Measurements from ENCODE around the gene CCSER2. TPM values are rescaled to one million over a fixed set of nuclear protein-coding genes. Genes with fewer than 3 reads are reported as not detected.
A peak's percentile ranks its signal among the peaks of the same experiment; 100 is the strongest.
"Not testable (repeated sequence)": the region's sequence is repeated elsewhere in the genome, so short reads cannot be mapped to it uniquely, and the experiment has no call there.

The CCSER2 gene
- total and polyA plus RNA-seq, 8 donors, result 7.0 to 87.9 (median 27.1) TPM

- H3K9me3 ChIP-seq, result peaks cover 0 to 11% (median 3%) of the 10 kb centered on the region in 4 donors
- TF ChIP-seq EP300 (IDR thresholded peaks at IDR 0.05) (no peak), POLR2AphosphoS5 (IDR thresholded peaks at IDR 0.05) (no peak), CTCF (IDR thresholded peaks at IDR 0.05) (no peak), POLR2A (IDR thresholded peaks at IDR 0.05) (no peak)
- H3K27ac ChIP-seq, result no peak overlapping the region
- peaks cover 0 to 11% (median 4%) of the 10 kb centered on the region in 4 donors for H3K4me1 ChIP-seq
- intact Hi-C loops (cut with DNase I; ENCODE audit: low total_unique reads), result no loop called here
- no peaks in the 10 kb centered on the region for H3K27me3 ChIP-seq
- H3K4me3 ChIP-seq, result no peak overlapping the region
- DNase-seq, result no peak
- H3K36me3 ChIP-seq, result no peaks in the 10 kb centered on the region
Observed at GRCh38 chr10:84524435-84524834, 196.0 kb downstream of the CCSER2 start.

GRCh38 chr10:84525120-84525806 is 196.9 kb downstream of the CCSER2 start:
- Histone ChIP-seq H3K4me1 (peaks cover 0 to 11% (median 4%) of the 10 kb centered on the region in 4 donors), H3K27ac (no peak overlapping the region), H3K4me3 (no peak overlapping the region), H3K27me3 (no peaks in the 10 kb centered on the region), H3K36me3 (no peaks in the 10 kb centered on the region), H3K9me3 (peaks cover 0 to 11% (median 3%) of the 10 kb centered on the region in 4 donors)
- intact Hi-C loops (cut with DNase I; ENCODE audit: low total_unique reads), result no loop called here
- TF ChIP-seq CTCF (IDR thresholded peaks at IDR 0.05), result no peak
- WGBS, 5 donors, result 78 to 90% (median 88%) methylated on average over 14 to 17 of the region's 17 CpGs
- no peak for DNase-seq

GRCh38 chr10:84525807-84526182 is 197.4 kb downstream of the CCSER2 start:
- peaks cover 0 to 11% (median 4%) of the 10 kb centered on the region in 4 donors for H3K4me1 ChIP-seq
- H3K4me3 ChIP-seq; intact Hi-C loops (cut with DNase I; ENCODE audit: low total_unique reads); H3K27ac ChIP-seq; H3K27me3 ChIP-seq; H3K36me3 ChIP-seq; DNase-seq: not testable (repeated sequence)
- H3K9me3 ChIP-seq, result peaks cover 0 to 11% (median 3%) of the 10 kb centered on the region in 4 donors
- WGBS, 5 donors, result 95 to 99% (median 97%) methylated on average over 5 to 7 of the region's 7 CpGs

- intact Hi-C loops (cut with DNase I; ENCODE audit: low total_unique reads); H3K27me3 ChIP-seq; H3K4me3 ChIP-seq; H3K36me3 ChIP-seq: not testable (repeated sequence)
- DNase-seq, result peak in 1 of 2 donors; percentile 38
- Histone ChIP-seq H3K27ac (peak overlapping the region in 4 of 5 donors; percentile 19 to 65 (median 53)), H3K4me1 (peaks cover 0 to 11% (median 4%) of the 10 kb centered on the region in 4 donors), H3K9me3 (peaks cover 0 to 11% (median 3%) of the 10 kb centered on the region in 4 donors)
- TF ChIP-seq POLR2AphosphoS5 (IDR thresholded peaks at IDR 0.05), result peak in 1 of 3 donors; percentile 5
- 45 to 67% (median 54%) methylated on average over 4 to 5 of the region's 5 CpGs for WGBS, 5 donors
Observed at GRCh38 chr10:84527386-84527785, 199.0 kb downstream of the CCSER2 start.

GRCh38 chr10:84528526-84528925 is 200.1 kb downstream of the CCSER2 start:
- DNase-seq; H3K36me3 ChIP-seq; H3K4me1 ChIP-seq; H3K27me3 ChIP-seq; H3K4me3 ChIP-seq; intact Hi-C loops (cut with DNase I; ENCODE audit: low total_unique reads); H3K27ac ChIP-seq: not testable (repeated sequence)
- 70 to 79% (median 73%) methylated on average over 5 of the region's 5 CpGs for WGBS, 5 donors
- peaks cover 0 to 11% (median 3%) of the 10 kb centered on the region in 4 donors for H3K9me3 ChIP-seq

GRCh38 chr10:84530724-84531325 is 202.4 kb downstream of the CCSER2 start:
- Histone ChIP-seq H3K4me3 (no peak overlapping the region), H3K27ac (no peak overlapping the region), H3K4me1 (no peaks in the 10 kb centered on the region), H3K27me3 (no peaks in the 10 kb centered on the region), H3K36me3 (no peaks in the 10 kb centered on the region), H3K9me3 (peaks cover 0 to 4% (median 2%) of the 10 kb centered on the region in 4 donors)
- WGBS, 5 donors, result 89 to 96% (median 94%) methylated on average over 9 of the region's 9 CpGs
- DNase-seq, result no peak
- TF ChIP-seq EP300 (IDR thresholded peaks at IDR 0.05), result no peak
- TF ChIP-seq POLR2A (IDR thresholded peaks at IDR 0.05), result no peak
- TF ChIP-seq POLR2AphosphoS5 (IDR thresholded peaks at IDR 0.05), result no peak
- TF ChIP-seq CTCF (IDR thresholded peaks at IDR 0.05), result no peak
- intact Hi-C loops (cut with DNase I; ENCODE audit: low total_unique reads), result no loop called here
